B cell (primary cell): ENCODE results near the gene GIMAP1.

Experiments
- EZH2 ChIP-seq: IDR thresholded peaks from 2 replicates; pipeline ENCODE4 v1.6.1; 2012; ENCODE audit warnings: borderline replicate concordance, low read depth, mild to moderate bottlenecking, moderate library complexity, low read length; ENCODE audit not compliant: insufficient read depth, poor library complexity, severe bottlenecking
- TF ChIP-seq, protein P1 (sequence below): fragments of 200-600 bp; IDR thresholded peaks from one replicate; pipeline ENCODE4 v1.8.0; 2022; ENCODE audit warnings: antibody characterized with exemption, mild to moderate bottlenecking

DNA sequence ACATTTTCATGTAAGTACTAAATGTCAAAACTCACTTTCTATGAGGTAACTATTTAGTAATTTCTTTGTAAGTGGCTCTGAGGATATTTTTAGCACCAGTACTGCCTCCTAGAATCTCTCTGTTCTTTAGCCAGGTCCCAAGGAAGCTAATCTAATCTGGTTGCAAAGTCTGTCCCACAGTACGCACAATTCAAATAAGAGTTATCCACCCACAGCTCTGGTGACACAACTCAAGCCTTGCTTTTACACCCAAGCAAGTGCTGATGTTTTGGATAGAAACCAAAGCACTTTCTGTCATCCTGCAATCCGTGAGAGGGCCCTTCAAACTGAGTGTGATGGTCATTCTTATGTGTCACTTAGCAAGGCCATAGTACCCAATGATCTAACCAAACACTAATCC lies 35.3 kb downstream of the GIMAP1 start:
- TF ChIP-seq, protein P1, sequence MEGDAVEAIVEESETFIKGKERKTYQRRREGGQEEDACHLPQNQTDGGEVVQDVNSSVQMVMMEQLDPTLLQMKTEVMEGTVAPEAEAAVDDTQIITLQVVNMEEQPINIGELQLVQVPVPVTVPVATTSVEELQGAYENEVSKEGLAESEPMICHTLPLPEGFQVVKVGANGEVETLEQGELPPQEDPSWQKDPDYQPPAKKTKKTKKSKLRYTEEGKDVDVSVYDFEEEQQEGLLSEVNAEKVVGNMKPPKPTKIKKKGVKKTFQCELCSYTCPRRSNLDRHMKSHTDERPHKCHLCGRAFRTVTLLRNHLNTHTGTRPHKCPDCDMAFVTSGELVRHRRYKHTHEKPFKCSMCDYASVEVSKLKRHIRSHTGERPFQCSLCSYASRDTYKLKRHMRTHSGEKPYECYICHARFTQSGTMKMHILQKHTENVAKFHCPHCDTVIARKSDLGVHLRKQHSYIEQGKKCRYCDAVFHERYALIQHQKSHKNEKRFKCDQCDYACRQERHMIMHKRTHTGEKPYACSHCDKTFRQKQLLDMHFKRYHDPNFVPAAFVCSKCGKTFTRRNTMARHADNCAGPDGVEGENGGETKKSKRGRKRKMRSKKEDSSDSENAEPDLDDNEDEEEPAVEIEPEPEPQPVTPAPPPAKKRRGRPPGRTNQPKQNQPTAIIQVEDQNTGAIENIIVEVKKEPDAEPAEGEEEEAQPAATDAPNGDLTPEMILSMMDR, result no peak
- no peak for TF ChIP-seq EZH2
